HG03457 (cell line): ENCODE results near the gene PKM.

ENCODE experiments used
- ATAC-seq: cut with Tn5 transposase; IDR thresholded peaks from one replicate; pipeline ENCODE4 v1.9.1; 2021; ENCODE audit warnings: moderate number of reproducible peaks; ENCODE audit not compliant: unreplicated experiment

PKM gene

DNA sequence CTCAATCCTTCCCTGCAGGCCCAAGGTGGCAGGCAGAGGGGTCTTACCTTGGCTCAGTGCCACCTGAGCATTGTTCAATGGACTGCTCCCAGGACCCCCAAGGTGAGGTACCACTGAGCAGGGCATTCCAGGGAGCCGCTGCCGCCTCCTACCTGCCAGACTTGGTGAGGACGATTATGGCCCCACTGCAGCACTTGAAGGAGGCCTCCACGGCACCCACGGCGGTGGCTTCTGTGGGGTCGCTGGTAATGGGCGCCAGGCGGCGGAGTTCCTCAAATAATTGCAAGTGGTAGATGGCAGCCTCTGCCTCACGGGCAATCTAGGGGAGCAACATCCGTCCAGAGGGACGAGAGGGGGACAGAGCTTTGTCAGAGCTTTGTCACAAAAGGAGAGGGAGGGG, 28.7 kb downstream of the PKM start:
- no peak for ATAC-seq

- ATAC-seq: no peak
These were observed 29.5 kb downstream of the PKM start for GRCh38 chr15:72201391-72201921.

DNA sequence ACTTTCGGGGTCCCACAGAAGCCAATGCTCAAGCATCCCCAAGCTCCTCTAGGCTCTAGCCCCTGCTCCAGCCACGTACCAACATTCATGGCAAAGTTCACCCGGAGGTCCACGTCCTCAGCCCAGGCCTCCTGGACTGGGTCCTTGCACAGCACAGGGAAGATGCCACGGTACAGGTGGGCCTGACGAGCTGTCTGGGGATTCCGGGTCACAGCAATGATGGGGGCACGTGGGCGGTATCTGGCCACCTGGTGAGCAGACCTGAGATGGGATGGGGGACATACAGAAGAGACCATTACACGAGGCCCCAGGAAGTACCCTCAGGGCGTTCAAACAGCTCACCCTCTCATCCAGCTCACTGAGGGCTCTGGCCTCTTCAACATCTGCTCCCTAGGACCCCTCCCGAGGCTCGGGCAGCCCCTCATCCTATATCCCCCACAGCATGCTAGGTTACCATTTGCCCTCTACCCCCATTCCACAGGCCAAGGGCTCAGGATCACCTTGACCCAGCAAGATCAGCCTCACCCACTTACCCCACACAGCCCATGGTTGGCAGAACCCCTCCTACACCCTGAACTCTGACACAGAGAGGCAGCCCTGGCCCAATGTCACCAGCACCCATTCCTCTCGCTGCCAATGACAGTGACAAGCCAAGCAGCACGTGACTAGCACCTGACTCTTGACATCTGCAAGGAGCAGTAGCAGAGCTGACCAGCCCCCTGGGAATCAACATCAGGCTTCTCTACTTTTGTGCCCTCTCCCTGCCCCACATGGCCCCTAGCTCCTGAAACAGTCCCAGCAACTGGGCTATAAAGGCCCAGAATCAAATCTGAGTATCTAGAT, 30.4 kb downstream of the PKM start:
- ATAC-seq: no peak

DNA sequence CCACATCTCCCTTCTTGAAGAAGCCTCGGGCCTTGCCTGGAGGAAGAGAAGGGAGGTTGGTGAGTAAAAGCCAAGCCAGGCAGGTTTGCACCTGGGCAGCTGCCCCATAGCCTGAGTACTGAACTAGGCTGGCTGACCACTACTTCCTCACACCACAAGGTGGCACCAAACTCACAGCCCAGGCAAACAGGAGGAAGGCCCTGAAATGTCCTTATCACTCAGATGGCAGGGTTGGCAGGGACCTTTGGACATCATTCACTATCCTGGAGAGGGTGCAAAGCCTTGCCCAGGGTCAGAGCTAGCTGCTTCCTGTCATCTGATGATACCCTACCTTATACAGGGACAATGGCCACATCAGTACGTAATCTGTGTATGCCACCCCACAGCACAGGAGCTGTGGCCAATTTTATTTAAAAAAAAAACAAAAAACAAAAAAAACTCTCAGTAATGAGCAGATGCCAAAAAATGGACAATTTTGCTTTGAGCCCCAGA, 31.2 kb downstream of the PKM start:
- ATAC-seq: no peak

- no peak for ATAC-seq
These were observed 31.8 kb downstream of the PKM start for GRCh38 chr15:72199205-72199515.

DNA sequence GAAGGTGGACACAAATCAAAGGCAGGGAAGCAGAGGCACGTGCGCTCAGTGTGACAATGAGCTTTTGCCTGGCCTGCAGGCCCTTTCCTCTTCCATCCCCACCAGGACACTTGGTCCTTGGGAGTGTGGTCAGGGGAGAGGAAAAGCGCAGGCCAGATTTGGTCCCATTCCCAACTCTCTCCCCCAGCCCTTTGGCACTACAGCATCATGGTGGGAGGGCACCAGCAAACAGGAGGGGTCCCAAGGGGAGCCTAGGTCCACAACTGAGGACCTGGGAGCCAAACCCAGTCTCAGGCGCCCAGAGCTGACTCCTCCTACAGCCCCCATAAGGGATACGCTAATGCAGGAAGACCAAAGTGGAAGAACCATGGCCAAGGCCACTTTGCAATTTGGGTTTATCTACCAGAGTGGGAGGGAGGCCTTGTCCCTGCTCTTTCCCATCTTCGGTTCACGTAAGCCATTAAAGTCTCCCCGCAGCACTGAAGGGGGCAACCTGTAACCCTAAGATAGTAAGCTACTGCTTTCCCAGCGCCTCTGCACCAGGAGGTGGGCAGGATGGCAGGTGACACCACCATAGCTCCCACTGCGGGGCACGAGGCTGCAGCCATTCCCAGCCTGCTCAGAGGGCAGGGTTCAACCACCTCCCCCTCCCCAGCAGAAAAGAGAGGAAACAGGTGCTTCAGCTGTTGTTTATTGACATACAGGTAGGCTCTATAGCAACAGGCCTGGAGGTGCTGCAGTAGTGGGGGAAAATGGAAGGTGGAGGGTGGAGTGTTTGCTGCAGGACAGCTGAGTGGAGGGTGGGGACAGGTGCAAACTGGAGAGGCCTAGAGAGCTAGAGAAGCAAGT, 32.4 kb downstream of the PKM start:
- no peak for ATAC-seq

- ATAC-seq: no peak
These were observed 33.3 kb downstream of the PKM start, which contains the start of gene GRAMD2A for GRCh38 chr15:72197460-72198355. Gene GRAMD2A (minus strand): TSS chr15:72197787.

DNA sequence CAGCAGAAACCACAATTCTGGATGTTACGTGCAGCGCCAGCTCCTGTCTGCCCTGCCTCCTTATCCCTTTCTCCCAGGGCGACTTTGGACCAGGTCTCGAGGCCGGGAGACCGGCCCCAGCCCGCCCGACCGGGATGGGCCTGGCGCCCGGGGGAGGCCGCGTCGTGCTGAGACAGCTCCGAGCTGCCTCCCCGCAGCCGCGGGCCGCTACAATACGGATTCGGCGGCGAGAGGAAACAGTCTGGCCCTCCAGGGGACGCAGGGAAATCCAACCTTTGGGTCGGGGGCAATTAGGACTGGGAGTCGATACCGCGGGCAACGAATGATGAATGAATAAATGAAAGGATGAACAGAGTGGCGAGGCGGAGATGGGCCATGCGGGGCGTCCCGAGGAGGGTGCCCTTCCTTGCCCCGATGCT, 33.9 kb downstream of the PKM start:
- ATAC-seq: no peak

- ATAC-seq: no peak
These were observed 34.5 kb downstream of the PKM start for GRCh38 chr15:72196409-72197040.

DNA sequence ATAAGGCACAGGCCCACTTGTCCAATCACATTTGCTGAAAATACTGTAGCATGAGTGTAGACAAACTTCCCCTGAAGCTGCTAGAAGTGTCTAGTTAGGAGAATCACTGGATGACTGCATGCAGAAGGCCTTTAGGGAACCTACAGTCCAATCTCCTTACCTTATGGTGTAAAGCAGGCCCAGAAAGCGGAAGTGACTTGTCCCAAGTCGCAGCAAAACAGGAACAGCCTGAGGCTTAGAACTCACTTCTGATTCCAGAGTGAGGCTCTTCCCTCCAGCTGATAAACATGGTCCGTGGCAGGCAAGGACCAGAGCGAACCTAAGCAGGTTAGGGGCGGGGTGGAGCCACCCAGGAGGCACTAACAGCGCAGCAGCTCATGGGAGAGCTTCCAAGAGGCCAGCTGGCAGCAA, 35.9 kb downstream of the PKM start:
- no peak for ATAC-seq

DNA sequence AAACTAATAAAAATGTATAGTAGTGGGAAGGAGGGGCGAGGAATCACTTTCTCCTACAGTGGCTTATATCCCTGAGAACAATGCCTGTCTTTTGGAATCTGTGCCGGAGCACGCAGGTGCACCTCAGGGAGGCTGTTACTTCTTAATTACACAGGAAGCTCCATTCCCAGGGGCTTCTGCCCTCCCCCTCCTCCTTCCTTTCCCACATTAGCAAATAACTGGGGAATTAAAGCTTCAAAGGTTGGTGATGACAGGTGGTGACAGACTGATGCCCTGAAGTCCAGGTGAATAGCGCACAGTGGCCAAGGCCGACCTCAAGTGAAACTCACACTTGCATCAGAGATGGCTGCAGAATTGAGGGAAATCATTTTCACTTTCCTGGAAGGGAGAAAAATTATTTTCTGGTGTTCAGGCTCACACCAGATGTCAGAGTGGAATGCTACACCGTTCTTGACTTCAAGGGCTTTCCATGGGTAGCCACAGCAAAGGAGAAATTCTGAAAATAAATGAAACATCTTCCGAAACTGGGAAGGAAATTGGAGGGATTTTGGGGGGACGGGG, 37.1 kb downstream of the PKM start:
- no peak for ATAC-seq

GRCh38 chr15:72192416-72192815, 38.6 kb downstream of the PKM start:
- ATAC-seq: no peak

DNA sequence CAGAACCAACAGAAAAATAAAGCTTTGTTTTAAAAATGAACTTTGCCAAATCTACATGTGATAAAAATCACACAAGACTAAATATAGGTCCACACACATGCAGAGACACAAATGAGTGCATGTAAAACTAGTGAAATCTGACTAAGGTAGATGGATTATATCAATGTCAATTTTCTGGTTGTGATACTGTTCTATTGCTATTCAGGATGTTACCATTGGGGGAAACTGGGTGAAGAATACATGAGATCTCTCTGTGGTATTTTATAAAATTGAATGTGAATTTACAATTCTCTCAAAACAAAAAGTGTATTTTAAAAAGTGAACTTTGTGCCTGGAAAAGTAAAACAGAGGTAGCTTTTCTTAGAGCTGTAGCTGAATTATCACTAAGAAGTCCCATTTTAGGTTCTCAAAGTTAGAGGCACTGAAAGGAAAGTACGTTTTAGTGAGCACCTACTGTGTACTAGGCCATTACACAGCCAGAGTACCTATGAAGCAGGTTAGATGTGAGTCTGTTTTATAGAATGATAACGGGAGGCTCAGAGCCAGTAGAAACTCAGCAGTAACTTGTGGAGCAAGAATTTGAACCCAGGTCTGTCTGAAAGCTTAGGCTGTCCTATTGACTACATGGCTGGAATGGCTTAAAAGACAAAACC, 41.6 kb downstream of the PKM start:
- ATAC-seq: no peak

DNA sequence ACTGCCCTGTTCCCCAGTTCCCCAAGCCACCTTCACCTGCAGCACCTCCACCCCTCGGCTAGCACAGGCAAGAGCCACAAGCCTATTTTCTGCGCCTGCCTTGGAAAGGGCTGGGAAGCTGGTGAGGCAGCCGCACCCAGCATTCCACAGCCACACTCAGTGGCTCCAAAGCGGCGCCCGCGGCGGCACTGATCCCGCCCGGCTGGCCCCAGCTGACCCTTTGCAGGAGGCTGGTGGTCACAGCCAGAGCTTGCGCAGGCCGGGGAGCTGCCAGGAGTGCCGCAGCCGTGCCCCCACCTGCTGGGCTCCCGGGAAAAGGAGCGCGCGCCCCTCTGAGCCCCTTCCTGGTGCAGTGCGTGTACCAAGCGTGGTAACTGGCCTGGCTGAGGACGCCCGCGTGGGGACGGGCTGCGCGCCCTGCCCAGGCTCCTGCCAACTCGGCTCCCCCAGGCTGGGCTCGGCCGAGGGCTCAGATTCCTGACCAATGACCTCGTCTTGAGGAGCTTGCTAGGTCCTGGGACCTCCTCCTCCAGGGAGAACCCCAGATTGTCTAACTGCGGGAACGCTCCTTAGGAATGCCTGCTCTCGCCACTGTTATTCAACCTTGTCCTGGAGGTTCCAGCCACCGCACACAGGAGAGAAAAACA, 46.7 kb downstream of the PKM start:
- ATAC-seq: no peak

DNA sequence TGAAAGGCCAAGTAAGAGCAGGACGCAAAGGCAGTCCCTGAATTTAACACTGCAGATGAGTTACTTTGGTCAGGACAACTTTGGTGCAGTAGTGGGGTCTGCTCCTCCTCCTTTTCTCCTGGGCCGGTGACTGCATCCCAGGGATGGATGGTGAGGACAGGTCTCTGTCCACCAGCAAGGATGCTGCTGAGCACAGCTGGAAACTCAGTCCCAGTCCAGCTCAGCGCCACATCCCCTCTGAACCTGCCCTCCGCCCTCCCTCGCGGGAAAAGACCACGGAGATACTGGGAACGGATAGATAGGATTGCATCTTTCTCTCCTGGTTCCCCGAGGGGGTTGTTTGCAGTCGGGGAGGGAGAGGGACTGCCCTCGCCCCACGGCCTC, 47.2 kb downstream of the PKM start:
- no peak for ATAC-seq

DNA sequence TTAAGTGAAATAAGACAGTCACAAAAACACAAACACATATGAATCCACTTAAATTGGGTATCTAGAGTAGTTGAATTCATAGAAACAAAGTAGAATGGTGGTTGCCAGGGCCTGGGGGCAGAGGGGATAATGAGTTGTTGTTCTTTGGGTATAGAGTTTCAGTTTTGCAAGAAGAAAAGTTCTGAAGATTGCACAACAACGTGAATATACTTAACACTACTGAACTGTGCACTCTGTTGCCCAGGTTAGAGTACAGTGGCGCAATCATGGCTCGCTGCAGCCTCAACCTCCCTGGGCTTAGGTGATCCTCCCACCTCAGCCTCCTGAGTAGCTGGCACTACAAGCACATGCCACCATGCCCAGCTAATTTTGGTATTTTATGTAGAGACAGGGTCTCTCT, 48.3 kb downstream of the PKM start:
- ATAC-seq: no peak

GRCh38 chr15:72182244-72182643, 48.7 kb downstream of the PKM start:
- ATAC-seq: no peak

GRCh38 chr15:72180761-72181324, 50.1 kb downstream of the PKM start:
- no peak for ATAC-seq
